GM12874 (cell line): ENCODE data around the gene RPS3A.

ENCODE experiments used
- CTCF ChIP-seq: IDR thresholded peaks from 2 replicates; pipeline ENCODE4 v1.5.1; 2011; ENCODE audit warnings: low read depth, mild to moderate bottlenecking, control low read depth, low read length, moderate library complexity; ENCODE audit not compliant: insufficient read depth

RPS3A gene

GRCh38 chr4:151144329-151145072 lies 45.1 kb downstream of the RPS3A start:
- no peak for TF ChIP-seq CTCF

- TF ChIP-seq CTCF, result no peak
These were observed 47.6 kb downstream of the RPS3A start for GRCh38 chr4:151147000-151147399.

- TF ChIP-seq CTCF, result no peak
These were observed 48.8 kb downstream of the RPS3A start for GRCh38 chr4:151148261-151148660.

- TF ChIP-seq CTCF, result no peak
These were observed 51.6 kb downstream of the RPS3A start for GRCh38 chr4:151150821-151151580.

GRCh38 chr4:151152028-151152427 lies 52.6 kb downstream of the RPS3A start:
- TF ChIP-seq CTCF, result no peak

- no peak for TF ChIP-seq CTCF
These were observed 54.2 kb downstream of the RPS3A start for GRCh38 chr4:151153585-151153984.
